GM10266 (cell line): ENCODE results near the gene FMNL2.

ENCODE experiments used
- DNase-seq: peaks from one replicate; pipeline ENCODE4 v3.0.0; 2012; ENCODE audit errors: extremely low spot score
- TF ChIP-seq, protein P1 (sequence below): IDR thresholded peaks from 2 replicates; pipeline ENCODE4 v1.5.1; 2012; ENCODE audit warnings: mild to moderate bottlenecking, low read depth; ENCODE audit not compliant: control insufficient read depth, insufficient read depth; ENCODE audit errors: missing control alignments

The FMNL2 gene

DNA sequence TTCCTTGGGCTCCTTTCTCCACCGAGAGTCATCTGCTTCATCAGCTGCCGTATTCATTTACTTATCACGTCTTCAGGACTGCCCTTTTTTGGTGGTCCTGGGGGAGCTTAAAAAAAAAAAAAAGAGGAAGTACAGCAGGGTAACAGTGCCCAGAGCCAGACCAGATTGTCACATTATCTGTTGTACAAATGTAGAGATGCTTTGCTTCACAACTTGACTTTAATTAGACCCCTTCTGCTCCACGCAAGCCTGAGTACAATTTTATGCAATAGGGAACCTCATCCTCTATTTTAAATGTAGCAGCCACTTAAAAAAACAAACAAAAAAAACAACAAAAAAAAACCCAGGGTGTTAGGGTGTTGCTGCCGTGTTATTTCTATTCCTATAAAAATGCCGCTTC lies 254.0 kb downstream of the FMNL2 start:
- no peak for DNase-seq
- TF ChIP-seq, protein P1, sequence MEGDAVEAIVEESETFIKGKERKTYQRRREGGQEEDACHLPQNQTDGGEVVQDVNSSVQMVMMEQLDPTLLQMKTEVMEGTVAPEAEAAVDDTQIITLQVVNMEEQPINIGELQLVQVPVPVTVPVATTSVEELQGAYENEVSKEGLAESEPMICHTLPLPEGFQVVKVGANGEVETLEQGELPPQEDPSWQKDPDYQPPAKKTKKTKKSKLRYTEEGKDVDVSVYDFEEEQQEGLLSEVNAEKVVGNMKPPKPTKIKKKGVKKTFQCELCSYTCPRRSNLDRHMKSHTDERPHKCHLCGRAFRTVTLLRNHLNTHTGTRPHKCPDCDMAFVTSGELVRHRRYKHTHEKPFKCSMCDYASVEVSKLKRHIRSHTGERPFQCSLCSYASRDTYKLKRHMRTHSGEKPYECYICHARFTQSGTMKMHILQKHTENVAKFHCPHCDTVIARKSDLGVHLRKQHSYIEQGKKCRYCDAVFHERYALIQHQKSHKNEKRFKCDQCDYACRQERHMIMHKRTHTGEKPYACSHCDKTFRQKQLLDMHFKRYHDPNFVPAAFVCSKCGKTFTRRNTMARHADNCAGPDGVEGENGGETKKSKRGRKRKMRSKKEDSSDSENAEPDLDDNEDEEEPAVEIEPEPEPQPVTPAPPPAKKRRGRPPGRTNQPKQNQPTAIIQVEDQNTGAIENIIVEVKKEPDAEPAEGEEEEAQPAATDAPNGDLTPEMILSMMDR, result no peak

GRCh38 chr2:152594022-152594766 lies 259.2 kb downstream of the FMNL2 start:
- TF ChIP-seq, protein P1, result no peak

DNA sequence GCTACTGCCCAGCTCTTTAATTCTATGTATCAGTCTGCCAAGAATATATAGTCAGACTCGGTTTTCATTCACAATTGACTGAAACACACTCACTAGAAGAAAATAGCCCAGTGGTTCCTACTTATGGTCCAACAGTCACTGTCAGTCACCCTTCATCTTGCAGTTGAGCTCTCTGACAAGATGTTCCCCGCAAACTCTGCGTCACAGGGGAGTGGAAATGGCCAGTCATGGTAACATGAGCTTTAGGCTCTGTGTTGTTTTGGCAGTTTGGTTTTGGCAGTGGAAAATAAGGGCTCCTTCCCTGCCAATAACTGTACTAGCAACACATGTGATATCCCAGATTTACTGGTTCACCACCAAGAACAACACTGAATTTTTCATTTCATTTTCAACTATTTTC lies 259.8 kb downstream of the FMNL2 start:
- TF ChIP-seq, protein P1, result no peak
- DNase-seq, result no peak

More at GRCh38 chr2:152594022-152594766, 259.2 kb downstream of the FMNL2 start:
- peak; percentile 14 for DNase-seq

DNA sequence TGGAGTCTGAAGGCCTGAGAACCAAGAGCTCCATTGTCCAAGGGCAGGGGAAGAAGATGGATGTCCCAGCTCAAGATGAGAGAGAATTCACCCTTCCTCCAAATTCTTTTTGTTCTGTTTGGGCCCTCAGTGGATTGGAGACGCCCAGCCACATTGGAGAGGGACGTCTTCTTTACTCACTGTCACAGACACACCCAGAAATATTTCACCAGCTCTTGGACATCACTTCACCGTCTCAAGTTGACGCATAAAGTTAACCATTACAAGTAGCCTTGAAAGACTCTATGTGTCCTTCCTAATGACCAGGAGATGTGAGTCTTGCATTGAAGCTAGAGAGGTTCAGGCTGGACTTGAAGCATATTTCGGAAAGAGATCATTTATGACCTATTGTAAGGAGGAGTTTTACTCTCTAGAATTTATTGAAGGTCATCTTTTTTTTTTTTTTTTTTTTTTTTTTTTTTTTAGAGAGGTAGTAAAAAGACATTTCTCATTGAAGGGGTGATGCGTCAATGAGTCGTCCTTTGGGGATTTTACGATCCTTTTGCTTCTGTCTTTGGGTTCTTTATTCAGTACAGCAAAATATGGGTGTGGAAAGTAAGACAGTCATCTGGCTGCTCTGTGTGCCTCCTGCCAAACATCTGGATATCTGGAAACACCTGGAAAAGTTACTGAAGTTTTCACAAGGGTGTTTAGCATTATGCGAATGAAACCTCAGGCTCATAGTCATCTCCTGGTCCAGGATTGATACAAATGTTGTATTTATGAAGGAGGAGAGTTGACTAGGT lies 264.2 kb downstream of the FMNL2 start:
- TF ChIP-seq, protein P1, result no peak
- no peak for DNase-seq

- DNase-seq, result no peak
- TF ChIP-seq, protein P1, result no peak
Observed at GRCh38 chr2:152600051-152600657, 265.2 kb downstream of the FMNL2 start.

DNA sequence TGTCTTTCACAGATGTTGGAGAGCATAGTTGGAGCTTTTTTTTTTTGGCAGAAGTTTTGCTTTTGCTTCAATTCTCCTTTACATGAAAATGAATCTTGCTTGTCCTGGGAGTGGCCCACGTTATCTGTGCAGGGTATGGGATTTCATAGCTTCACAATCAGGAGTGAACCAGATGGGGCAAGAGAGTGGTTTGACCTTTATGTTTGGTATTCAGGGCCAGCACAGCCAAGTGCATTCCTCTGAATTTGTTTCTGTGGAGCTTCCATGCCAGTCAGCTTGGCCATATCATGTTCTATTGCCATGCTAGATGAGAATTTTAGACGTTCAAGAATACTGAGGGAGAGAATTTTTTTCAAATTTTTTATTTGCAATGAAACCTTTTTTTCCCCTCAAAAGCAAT lies 265.7 kb downstream of the FMNL2 start:
- TF ChIP-seq, protein P1, result no peak
- DNase-seq, result no peak

- DNase-seq, result no peak
- TF ChIP-seq, protein P1, result no peak
Observed at GRCh38 chr2:152602750-152603149, 267.8 kb downstream of the FMNL2 start.
